GM12865 (cell line): Measurements from ENCODE around the gene MEF2C.

ENCODE experiments used
- DNase-seq: peaks from one replicate; pipeline ENCODE4 v3.0.0; 2010; ENCODE audit warnings: low read depth
- H3K4me3 ChIP-seq: 2 replicates; pipeline ENCODE4 v1.5.1; 2011; ENCODE audit warnings: mild to moderate bottlenecking, low read depth, low read length, control low read depth
- TF ChIP-seq, protein P1 (sequence below): IDR thresholded peaks from 2 replicates; pipeline ENCODE4 v1.5.1; 2011; ENCODE audit warnings: low read length, control low read depth, low read depth, inconsistent platforms; ENCODE audit not compliant: insufficient read depth; ENCODE audit errors: missing control alignments

MEF2C gene

GRCh38 chr5:88707216-88707965 is 175.6 kb downstream of the MEF2C start:
- DNase-seq, result no peak
- H3K4me3 ChIP-seq, result no peak overlapping the region
- TF ChIP-seq, protein P1, sequence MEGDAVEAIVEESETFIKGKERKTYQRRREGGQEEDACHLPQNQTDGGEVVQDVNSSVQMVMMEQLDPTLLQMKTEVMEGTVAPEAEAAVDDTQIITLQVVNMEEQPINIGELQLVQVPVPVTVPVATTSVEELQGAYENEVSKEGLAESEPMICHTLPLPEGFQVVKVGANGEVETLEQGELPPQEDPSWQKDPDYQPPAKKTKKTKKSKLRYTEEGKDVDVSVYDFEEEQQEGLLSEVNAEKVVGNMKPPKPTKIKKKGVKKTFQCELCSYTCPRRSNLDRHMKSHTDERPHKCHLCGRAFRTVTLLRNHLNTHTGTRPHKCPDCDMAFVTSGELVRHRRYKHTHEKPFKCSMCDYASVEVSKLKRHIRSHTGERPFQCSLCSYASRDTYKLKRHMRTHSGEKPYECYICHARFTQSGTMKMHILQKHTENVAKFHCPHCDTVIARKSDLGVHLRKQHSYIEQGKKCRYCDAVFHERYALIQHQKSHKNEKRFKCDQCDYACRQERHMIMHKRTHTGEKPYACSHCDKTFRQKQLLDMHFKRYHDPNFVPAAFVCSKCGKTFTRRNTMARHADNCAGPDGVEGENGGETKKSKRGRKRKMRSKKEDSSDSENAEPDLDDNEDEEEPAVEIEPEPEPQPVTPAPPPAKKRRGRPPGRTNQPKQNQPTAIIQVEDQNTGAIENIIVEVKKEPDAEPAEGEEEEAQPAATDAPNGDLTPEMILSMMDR, result no peak

GRCh38 chr5:88702332-88702731 is 180.7 kb downstream of the MEF2C start:
- DNase-seq, result no peak
- no peak overlapping the region for H3K4me3 ChIP-seq
- TF ChIP-seq, protein P1, result no peak

DNA sequence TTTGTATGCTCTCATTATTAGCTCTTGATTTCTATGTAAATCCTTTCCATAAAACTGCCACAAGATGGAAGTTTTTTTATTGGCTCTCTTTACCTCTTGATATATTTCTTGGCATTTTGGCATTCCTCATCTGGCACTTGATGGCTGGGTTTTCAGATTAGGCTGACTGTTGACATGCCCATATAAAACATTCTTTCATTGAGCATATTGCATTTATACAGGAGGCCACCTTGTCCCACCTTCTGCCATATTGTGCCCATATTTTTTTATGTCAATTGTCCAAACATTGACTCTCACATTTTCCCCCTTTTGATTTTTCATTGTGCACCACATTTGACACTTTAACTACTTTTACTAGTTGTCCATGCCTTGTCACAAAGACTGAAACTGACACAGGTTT is 182.9 kb downstream of the MEF2C start:
- DNase-seq, result no peak
- TF ChIP-seq, protein P1, result no peak
- H3K4me3 ChIP-seq, result no peak overlapping the region

GRCh38 chr5:88698290-88698689 is 184.7 kb downstream of the MEF2C start:
- no peak overlapping the region for H3K4me3 ChIP-seq
- TF ChIP-seq, protein P1, result no peak
- no peak for DNase-seq

DNA sequence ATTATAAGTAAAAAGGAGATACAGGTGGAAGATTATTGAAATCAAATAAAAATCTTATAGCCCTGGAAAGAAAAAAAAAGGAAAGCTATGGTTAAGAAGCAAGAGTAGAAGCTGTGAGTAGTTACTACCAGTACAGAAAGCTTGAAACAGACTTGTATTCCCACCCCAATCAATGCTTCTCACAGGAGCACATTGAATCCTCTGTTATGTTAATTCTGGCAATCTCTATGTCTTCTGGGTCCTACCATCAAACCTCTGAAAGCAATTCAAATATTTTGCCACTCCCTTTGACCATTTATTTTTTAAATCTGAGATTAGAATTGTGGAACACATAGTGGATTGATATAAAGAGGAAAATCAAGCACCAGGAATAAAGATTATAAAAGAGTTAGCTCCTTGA is 186.5 kb downstream of the MEF2C start:
- no peak for DNase-seq
- TF ChIP-seq, protein P1, result no peak
- no peak overlapping the region for H3K4me3 ChIP-seq

- no peak for DNase-seq
- no peak overlapping the region for H3K4me3 ChIP-seq
- TF ChIP-seq, protein P1, result no peak
Measured at GRCh38 chr5:88695931-88696330, 187.1 kb downstream of the MEF2C start.

GRCh38 chr5:88695232-88695631 is 187.8 kb downstream of the MEF2C start:
- no peak overlapping the region for H3K4me3 ChIP-seq
- no peak for DNase-seq
- TF ChIP-seq, protein P1, result no peak
